HL-60 (cell line): ENCODE measurements around the gene GTF3C1.

Source experiments
- CTCF ChIP-seq: IDR thresholded peaks from one replicate; pipeline ENCODE4 v1.5.1; 2011; ENCODE audit warnings: low read length, control low read depth, inconsistent platforms; ENCODE audit not compliant: insufficient read depth
- GABPA ChIP-seq: IDR thresholded peaks from 2 replicates; pipeline ENCODE4 v1.6.1; 2012; ENCODE audit warnings: low read depth
- POLR2AphosphoS5 ChIP-seq: IDR thresholded peaks from 2 replicates; pipeline ENCODE4 v1.6.1; 2012; ENCODE audit warnings: low read depth
- REST ChIP-seq: IDR thresholded peaks from 2 replicates; pipeline ENCODE4 v1.6.1; 2012; ENCODE audit warnings: low read depth; ENCODE audit not compliant: insufficient replicate concordance

- TF ChIP-seq CTCF, result no peak
- TF ChIP-seq GABPA, result no peak
- 0 out of 2 replicates have a peak, but pooled peaks have one; percentile 18 for TF ChIP-seq POLR2AphosphoS5
- no peak for TF ChIP-seq REST
Observed at GRCh38 chr16:27430923-27431484, 118.7 kb downstream of the GTF3C1 start.
